GM12878 (cell line): ENCODE measurements around the gene SLC38A9. TPM values are rescaled to one million over a fixed set of nuclear protein-coding genes. Genes with fewer than 3 reads are reported as not detected.

Experiments
- ATAC-seq: fragments of 200-7000 bp; cut with Tn5 transposase; 3 replicates; pipeline ENCODE4 v1.9.1; 2020; ENCODE audit warnings: mild to moderate bottlenecking, moderate library complexity
- BruUV-seq: library from RNA; stranded (reverse); fragments of 400-500 nt; replicated peaks from 2 replicates; lab custom pipeline; 2021; lab: Mats Ljungman, UMichigan
- CTCF ChIA-PET: fragments of 300-600 bp; sonication (Branson Sonifier 250); formaldehyde crosslinking; extraction: SDS; loops from one replicate; lab custom pipeline; 2021; ENCODE audit warnings: inconsistent platforms; lab: Yijun Ruan, JAX
- POLR2A ChIA-PET: fragments of 350-600 bp; formaldehyde crosslinking; extraction: SDS; loops from one replicate; lab custom pipeline; 2021; ENCODE audit warnings: inconsistent platforms; lab: Charles Lee
- RAD21 ChIA-PET: fragments of 300-600 bp; sonication (Branson Sonifier 250); formaldehyde crosslinking; loops from one replicate; lab custom pipeline; 2023; ENCODE audit warnings: antibody characterized with exemption; ENCODE audit not compliant: unreplicated experiment; lab: Charles Lee
- SMC1A ChIA-PET: fragments of 300-600 bp; sonication (Branson Sonifier 250); formaldehyde crosslinking; loops from one replicate; lab custom pipeline; 2023; ENCODE audit not compliant: unreplicated experiment, uncharacterized antibody; lab: Charles Lee
- DNase-seq: peaks from one replicate; pipeline ENCODE4 v3.0.0-alpha.2; 2011; ENCODE audit warnings: low read depth, low spot score
- FAIRE-seq: peaks from 3 replicates; lab custom pipeline; 2011; peaks lifted over from hg19 to GRCh38; lab: Jason Lieb, UNC
- H2AFZ ChIP-seq: 2 replicates; pipeline ENCODE4 v1.6.0; 2011; ENCODE audit warnings: low read depth, low read length, control low read depth; ENCODE audit not compliant: control insufficient read depth
- H3K27ac ChIP-seq: 2 replicates; pipeline ENCODE4 v1.5.1; 2011; ENCODE audit warnings: control low read depth; ENCODE audit not compliant: control insufficient read depth, insufficient read depth
- H3K27me3 ChIP-seq, 2 experiments: replicated peaks in 1 of 2; 2 replicates each; pipeline versions ENCODE4 v1.6.0 to v1.6.1; 2011; ENCODE audit warnings: low read length in 1 of 2; ENCODE audit not compliant: control insufficient read depth in 2 of 2, insufficient read depth in 2 of 2
- H3K36me3 ChIP-seq, 2 experiments: 2 replicates each; pipeline ENCODE4 v1.5.1; 2011; ENCODE audit warnings: low read length in 1 of 2; ENCODE audit not compliant: control insufficient read depth in 2 of 2, insufficient read depth in 2 of 2
- H3K4me1 ChIP-seq: 2 replicates; pipeline ENCODE4 v1.6.1; 2011; ENCODE audit warnings: mild to moderate bottlenecking, low read length, moderate library complexity, mixed read lengths; ENCODE audit not compliant: control insufficient read depth, insufficient read depth
- H3K4me2 ChIP-seq: 2 replicates; pipeline ENCODE4 v1.6.0; 2011; ENCODE audit warnings: control low read depth; ENCODE audit not compliant: control insufficient read depth, insufficient read depth
- H3K4me3 ChIP-seq: fragments of 200-600 bp; sonication (generic); 2 replicates; pipeline ENCODE4 v1.5.1; 2016
- H3K79me2 ChIP-seq: 2 replicates; pipeline ENCODE4 v1.6.0; 2011; ENCODE audit warnings: low read length; ENCODE audit not compliant: control insufficient read depth, insufficient read depth
- H3K9ac ChIP-seq: 2 replicates; pipeline ENCODE4 v1.8.0; 2011; ENCODE audit warnings: low read length, control low read depth, mixed read lengths; ENCODE audit not compliant: control insufficient read depth, insufficient read depth
- H3K9me3 ChIP-seq: replicated peaks from 3 replicates; pipeline ENCODE4 v1.5.1; 2011; ENCODE audit warnings: mild to moderate bottlenecking, low read length; ENCODE audit not compliant: control insufficient read depth, insufficient read depth
- H4K20me1 ChIP-seq: 2 replicates; pipeline ENCODE4 v1.6.0; 2011; ENCODE audit not compliant: control insufficient read depth, insufficient read depth
- CREB1 ChIP-seq: IDR thresholded peaks from 2 replicates; pipeline ENCODE4 v1.6.1; 2012; ENCODE audit warnings: low read depth, mild to moderate bottlenecking, inconsistent platforms
- CUX1 ChIP-seq: IDR thresholded peaks from 2 replicates; pipeline ENCODE4 v1.6.1; 2012; ENCODE audit warnings: improper control_type of control experiment, low read depth, low read length; ENCODE audit not compliant: insufficient replicate concordance
- IRF3 ChIP-seq: fragments of 450-650 bp; IDR thresholded peaks from 2 replicates; pipeline ENCODE4 v1.6.1; 2014; ENCODE audit warnings: mild to moderate bottlenecking
- IRF4 ChIP-seq: IDR thresholded peaks from 2 replicates; pipeline ENCODE4 v1.6.1; 2011; ENCODE audit warnings: low read depth, low read length
- NR2C1 ChIP-seq: fragments of 450-650 bp; IDR thresholded peaks from 2 replicates; pipeline ENCODE4 v1.6.1; 2017; ENCODE audit warnings: antibody characterized with exemption, mild to moderate bottlenecking, moderate library complexity
- SUZ12 ChIP-seq: fragments of 200-600 bp; sonication (generic); IDR thresholded peaks from one replicate; pipeline ENCODE4 v1.6.1; 2018; ENCODE audit warnings: antibody characterized with exemption, mild to moderate bottlenecking; ENCODE audit not compliant: unreplicated experiment
- TCF3 ChIP-seq: IDR thresholded peaks from 2 replicates; pipeline ENCODE4 v1.6.1; 2012; ENCODE audit warnings: low read depth, mild to moderate bottlenecking, low read length, borderline replicate concordance; ENCODE audit not compliant: insufficient read depth
- ZNF274 ChIP-seq: IDR thresholded peaks from one replicate; pipeline ENCODE4 v1.8.0; 2011; ENCODE audit not compliant: insufficient read length, insufficient read depth
- WGBS: methylation state at CpG from one replicate; pipeline ENCODE4 v1.1.6; 2016; ENCODE audit warnings: low lambda C conversion rate; ENCODE audit not compliant: insufficient replicate concordance, insufficient coverage; ENCODE audit errors: missing lambda C conversion rate; 5-methylcytosine and 5-hydroxymethylcytosine counted together
- in situ Hi-C: fragments of 300-500 bp; cut with MboI; formaldehyde crosslinking; loops from 9 replicates; pipeline ENCODE4 v1.14.3; 2018; ENCODE audit warnings: mixed read lengths
- intact Hi-C: fragments of 100-400 bp; cut with micrococcal nuclease; formaldehyde crosslinking; loops from one replicate; pipeline ENCODE4 v1.14.2; 2022; ENCODE audit not compliant: unreplicated experiment
- polyA plus RNA-seq, 11 experiments: library from polyadenylated mRNA; depleted of rRNA in 4 of 11; unstranded in 6 of 11; stranded (reverse) in 5 of 11; fragments of >200 nt; fragmentation: Nextera tagmentation in 4 of 11; fragmentation: Illumina TruSeq in 1 of 11; extraction: Ambion mirVana in 4 of 11; extraction: Trizol in 1 of 11; gene quantifications; 1 replicate in 1 of 11; 2 replicates in 10 of 11; pipeline versions ENCODE4 v1.2.1 to v1.2.3, GENCODE V29; 2011 to 2016; ENCODE audit warnings: inconsistent platforms in 2 of 11, missing spikeins in 2 of 11, low read depth in 1 of 11
- total RNA-seq, 4 experiments: library from RNA; depleted of rRNA in 3 of 4; stranded (reverse); fragments of >200 nt in 3 of 4; fragmentation: Illumina TruSeq in 1 of 4; extraction: Trizol in 1 of 4; gene quantifications; 2 replicates each; pipeline versions ENCODE4 v1.2.1 to v1.2.3, GENCODE V29; 2013 to 2021

SLC38A9 gene
- total and polyA plus RNA-seq, 10 of the 15 experiments (the other 5 are each of a cell fraction or from before 2014, with no cell fraction given): 8.5 to 35.1 (median 23.0) TPM

GRCh38 chr5:55713871-55714270 lies 1.7 kb upstream of the SLC38A9 start (continued):
- TF ChIP-seq NR2C1: no peak
- TF ChIP-seq IRF4: no peak
- TF ChIP-seq SUZ12: no peak
- TF ChIP-seq ZNF274: no peak

GRCh38 chr5:55711507-55712022 lies 559 bp downstream of the SLC38A9 start:
- Histone ChIP-seq H3K4me1 (peaks cover 4% of the 10 kb centered on the region; the same call in 1 of the 2 replicates), H3K9me3 (no peaks in the 10 kb centered on the region), H3K36me3 (no peaks in the 10 kb centered on the region; a peak in 1 of 4 replicates), H3K79me2 (peaks cover 6% of the 10 kb centered on the region), H3K4me2 (peak overlapping the region; percentile 95), H3K4me3 (peak overlapping the region; percentile 83), H3K27ac (peak overlapping the region; percentile 51), H2AFZ (peak overlapping the region; percentile 92), H3K9ac (peak overlapping the region; percentile 69), H3K27me3 (no peaks in the 10 kb centered on the region), H4K20me1 (no peaks in the 10 kb centered on the region)
- BruUV-seq: TSS peak; percentile 65
- in situ Hi-C loops (no loop called here), intact Hi-C loops (loop anchor here (5.0 kb wide), 1 partner anchor 201 kb away; no protein-coding TSS in a partner anchor)
- ChIA-PET POLR2A (interaction anchor here (0.6 to 1.4 kb wide), 2 partner anchors 9 to 391 kb away, joined by 4 read pairs; no protein-coding TSS in a partner anchor), CTCF (no interaction called here), RAD21 (no interaction called here), SMC1A (interaction anchor here (1.0 to 1.5 kb wide), 3 partner anchors 9 to 268 kb away, joined by 3 to 4 read pairs (median 4); no protein-coding TSS in a partner anchor)
- ATAC-seq: peak; percentile 6
- WGBS: 31% methylated on average over 18 of the region's 18 CpGs
- TF ChIP-seq IRF4: 0 out of 2 replicates have a peak, but pooled peaks have one; percentile 8
- TF ChIP-seq CREB1: no peak
- no peak for TF ChIP-seq TCF3
- TF ChIP-seq IRF3: no peak
- TF ChIP-seq CUX1: no peak
- no peak for DNase-seq
- FAIRE-seq: no peak
